ENCODE results near the gene BTBD8.
"Not testable (repeated sequence)": the region's sequence is repeated elsewhere in the genome, so short reads cannot be mapped to it uniquely, and the experiment has no call there.

BTBD8 gene

DNA sequence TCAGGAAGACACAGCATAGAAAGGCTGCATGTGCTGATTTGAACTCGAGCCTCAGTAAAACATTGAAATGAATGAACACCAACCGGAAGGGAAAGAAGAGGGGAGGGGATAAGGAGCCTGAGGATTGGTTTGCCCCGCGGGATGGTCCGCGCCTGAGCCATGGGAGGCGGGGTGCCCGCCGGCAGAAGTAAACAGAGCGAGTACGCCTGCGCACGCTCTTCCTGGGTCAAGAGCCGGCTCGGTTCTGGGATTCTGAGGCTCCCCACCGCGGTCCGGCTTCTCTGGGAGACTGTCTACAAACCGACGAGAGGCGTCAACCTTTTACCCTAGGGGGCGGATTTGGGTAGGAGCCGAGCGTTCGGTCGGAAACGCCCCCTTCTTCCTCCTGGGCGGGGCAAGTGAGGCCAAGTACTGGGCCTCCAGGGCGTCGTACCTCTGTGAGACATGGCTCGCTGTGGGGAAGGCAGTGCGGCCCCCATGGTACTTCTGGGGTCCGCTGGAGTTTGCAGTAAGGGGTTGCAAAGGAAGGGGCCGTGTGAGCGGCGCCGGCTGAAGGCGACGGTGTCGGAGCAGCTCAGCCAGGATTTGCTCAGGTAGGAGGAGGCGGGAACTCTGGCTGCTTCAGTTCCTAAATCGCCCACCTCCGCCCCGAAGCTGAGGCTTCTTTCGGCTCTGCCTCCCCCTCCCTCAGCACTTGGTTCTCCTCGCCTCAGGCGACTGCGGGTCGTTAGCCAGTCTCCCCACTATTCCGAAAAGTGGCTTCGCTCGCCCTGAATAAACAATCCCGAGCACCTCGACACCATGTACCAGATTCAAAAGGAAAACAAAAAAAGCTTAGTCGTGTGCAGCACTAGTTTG is at the start of gene BTBD8:
Gene BTBD8, plus strand, starts transcription at position 218 of the 858 bp plus-strand sequence. Its CDS starts 227 bp downstream, at position 445.
- DNase-seq (ENCODE audit: low read depth in 2 of 2): peak; percentile 42 to 46

DNA sequence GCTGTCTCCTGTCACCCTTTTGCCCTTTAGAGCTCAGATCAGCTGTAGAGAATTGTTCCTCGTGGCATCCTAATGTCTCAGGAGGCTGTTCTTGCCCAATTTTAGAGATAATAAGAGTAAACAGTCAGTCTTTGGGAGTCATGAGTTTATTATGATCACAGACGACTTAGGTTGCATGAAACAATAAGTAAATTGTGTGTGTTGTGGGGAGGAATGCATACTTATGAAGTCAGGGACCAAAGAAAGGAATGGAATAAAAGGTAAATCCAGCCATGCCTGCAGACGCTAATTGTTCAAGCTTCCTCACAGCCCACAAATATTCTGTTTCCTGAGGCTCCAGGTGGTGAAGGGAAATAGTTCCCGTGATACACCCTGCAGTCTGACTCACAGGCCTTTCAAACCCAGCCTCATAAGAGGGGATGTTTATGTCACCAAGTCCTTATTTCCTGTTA is 49.5 kb upstream of the BTBD8 start:
- no peak for DNase-seq (ENCODE audit: low read depth in 2 of 2)

DNA sequence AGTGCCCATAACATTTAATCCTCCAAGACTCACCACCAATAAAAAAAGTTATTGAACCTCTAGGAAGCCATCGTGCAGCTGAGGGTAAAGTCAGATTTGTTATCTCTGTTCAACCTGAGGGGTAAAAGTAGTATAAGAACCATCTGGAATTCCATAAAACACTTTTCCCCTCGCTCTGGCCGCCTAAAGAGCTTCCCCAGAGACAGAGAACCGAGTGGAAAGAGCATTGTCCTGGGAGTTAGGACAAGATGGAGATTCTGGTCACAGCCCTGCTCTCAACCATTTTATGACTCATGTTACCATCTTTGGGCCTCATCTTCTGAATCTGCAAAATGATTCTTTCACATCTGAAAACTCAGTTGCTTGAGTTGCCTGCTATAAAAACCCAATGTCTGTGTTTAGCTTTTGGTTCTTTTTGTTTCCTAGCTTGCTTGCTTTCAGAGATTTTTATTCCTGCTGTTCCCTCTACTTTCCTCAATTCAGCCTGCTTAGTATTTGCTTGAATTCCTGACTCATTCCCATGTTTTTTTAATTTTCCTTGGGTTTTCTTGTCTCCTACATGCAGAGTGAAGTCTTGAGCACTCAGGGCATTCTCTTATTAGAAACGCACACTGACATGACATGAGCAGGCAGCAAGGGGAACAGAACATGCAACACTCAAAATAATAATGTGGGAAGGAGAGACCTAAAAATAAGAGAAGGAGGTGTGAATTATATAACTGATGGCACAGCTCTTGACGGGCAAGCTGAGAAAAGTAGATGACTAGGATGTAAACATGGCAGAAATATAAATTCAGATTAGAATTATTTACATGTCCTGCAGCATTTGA is 48.6 kb upstream of the BTBD8 start:
- DNase-seq (ENCODE audit: low read depth in 2 of 2): peak; percentile 11 to 21

DNA sequence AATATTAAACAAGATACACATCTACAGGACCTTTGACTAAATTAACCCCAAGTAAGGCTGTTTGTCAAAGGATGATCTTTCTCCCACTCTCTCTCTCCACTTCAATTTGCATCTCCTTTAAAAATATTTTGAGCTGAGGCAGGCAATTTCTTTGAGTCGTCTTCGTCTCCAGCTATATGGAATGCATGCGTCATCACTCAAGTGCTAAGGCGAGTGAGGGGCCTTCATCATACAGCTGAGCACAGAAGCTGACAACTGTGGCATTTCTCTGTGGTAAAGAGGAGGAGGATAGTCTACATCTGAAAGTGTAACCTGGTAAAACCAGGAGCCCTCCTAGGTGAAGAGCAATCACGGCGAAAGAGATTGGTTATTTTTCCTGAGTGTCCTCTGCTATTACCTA is 42.7 kb upstream of the BTBD8 start:
- peak in 1 of 2 experiments; percentile 19 for DNase-seq (ENCODE audit: low read depth in 2 of 2)

DNA sequence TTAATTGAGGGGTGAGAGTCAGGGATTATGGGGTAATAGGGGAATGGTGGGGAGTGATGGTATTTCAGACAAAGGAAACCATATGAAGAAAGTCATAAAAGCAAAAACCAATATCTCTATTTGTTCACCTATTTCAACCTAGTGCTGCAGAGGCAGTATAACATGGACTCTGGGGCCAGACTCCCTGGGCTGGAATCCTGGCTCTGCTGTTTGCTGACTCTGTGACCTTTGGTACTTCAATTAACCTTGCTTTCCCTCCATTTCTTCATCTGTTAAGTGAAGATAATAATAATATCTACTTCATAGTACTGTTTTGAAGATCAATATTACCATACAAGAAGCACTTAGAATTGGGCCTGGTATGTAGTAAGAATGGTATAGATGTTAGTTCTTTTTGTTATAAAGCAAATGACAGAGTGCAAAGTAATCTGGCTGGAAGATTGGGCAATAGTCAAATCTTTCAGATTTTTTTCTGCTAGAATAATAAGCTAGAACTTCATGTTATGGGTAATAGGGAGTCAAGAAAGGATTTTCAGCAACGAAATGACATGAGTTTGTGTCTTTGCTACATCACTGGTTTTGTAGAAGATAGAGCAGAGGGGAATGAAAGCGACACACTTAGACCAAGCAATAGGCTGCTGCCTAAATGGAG is 41.3 kb upstream of the BTBD8 start:
- no peak for DNase-seq (ENCODE audit: low read depth in 2 of 2)

DNA sequence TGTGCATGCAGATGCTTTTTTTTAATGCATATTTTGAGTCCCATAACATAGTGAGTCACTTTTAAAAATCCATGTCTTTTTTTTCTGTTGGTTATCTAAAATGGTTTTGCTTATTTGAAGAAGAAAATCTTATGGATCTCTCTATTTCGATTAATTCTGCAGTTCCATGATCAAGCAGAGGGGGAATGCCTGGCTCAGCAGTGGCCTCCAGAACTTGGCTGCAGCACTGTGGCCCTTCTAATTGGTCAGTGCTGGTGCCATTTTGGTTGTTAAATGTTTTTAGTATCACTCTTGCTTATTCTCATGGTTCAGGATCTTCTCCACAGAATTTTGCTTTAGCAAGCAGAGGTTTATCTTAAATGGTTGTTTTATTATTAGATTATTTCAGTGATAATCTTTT is 39.2 kb upstream of the BTBD8 start:
- DNase-seq (ENCODE audit: low read depth in 2 of 2): no peak

DNA sequence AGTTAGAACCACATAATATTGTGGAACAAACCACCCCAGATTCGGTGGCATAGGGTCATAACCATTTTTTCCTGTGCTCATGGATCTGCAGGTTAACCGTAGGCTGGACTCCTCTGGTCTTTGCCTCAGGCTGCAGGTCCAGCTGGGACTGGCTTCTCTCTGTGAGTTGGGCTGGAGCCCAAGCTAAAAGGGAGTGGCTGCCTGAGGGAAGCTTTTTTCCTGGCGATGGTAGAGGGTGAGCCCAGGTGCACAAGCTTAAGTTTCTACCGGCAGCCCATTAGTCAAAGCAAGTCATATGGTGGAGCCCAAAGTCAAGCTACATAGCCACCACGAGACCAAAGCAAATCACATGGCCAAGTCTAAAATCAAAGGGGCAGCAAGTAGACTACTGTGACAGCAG is 36.5 kb upstream of the BTBD8 start:
- no peak for DNase-seq (ENCODE audit: low read depth in 2 of 2)

DNA sequence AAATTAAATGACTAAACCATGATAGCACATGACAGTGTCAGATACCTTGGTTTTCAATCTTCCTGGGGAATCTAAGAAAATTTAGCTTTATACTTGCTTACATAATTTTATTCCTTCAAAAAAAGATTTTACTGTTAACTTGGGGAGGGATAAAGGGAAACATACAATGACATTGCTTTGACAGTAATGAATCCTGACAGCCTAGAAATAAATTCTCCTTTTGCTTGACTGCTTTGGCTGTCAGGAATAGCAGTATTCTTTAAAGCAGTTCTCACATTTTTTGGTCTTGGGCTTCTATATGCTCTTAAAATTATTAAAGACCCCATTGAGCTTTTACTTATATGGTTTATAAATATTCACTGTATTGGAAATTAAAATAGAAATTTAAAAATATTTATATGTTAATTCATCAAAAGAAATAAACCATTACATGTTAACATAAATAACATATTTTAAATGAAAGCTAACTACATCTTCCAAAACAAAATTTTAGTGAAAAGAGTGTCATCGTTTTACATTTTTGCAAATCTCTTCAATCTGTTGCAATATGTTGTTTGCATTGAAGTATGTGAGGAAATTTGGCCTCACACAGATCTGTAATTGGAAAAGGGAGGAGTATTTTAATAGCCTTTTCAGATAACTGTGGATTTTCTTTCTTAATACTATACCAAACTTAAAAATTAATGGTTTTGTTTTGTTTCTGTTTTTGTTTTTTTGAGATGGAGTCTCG is 34.2 kb upstream of the BTBD8 start:
- DNase-seq (ENCODE audit: low read depth in 2 of 2): no peak

DNA sequence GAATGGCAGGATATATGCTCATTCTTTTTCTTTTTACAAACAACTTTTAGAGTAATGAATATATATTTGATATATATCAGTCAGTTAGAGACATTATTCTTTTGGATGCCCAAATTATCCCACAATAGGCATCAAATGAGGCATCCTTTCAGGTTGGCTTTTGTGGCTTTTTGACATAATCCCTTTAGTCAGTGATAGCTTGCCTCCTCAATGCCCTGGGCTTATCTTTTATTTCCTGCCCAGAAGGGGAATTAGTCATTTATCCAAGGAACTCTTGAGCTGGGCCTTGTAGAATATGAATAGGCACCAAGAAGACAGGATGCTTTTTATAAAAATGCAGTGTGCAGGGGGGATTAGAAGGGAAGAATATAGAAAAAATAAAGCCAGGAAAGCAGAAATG is 28.2 kb upstream of the BTBD8 start:
- DNase-seq (ENCODE audit: low read depth in 2 of 2): no peak

DNA sequence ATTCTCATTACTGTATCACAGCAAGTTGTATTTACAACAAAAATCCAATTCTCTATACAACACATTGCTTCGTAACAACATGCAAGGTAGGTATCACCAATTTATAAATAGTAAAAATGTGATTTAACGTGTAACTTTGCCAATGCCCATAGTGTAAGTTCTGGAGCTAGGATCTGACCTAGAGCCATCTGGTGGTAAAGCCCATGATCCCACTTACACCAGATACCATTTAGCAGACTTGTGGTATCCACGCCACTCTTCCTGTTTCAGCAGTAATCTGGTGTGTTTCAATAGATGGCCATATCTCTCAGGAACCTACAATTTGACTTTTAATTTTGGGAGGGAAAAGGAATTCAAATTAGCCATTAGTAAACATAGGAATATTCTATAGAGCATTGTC is 15.1 kb upstream of the BTBD8 start:
- DNase-seq (ENCODE audit: low read depth in 2 of 2): no peak

DNA sequence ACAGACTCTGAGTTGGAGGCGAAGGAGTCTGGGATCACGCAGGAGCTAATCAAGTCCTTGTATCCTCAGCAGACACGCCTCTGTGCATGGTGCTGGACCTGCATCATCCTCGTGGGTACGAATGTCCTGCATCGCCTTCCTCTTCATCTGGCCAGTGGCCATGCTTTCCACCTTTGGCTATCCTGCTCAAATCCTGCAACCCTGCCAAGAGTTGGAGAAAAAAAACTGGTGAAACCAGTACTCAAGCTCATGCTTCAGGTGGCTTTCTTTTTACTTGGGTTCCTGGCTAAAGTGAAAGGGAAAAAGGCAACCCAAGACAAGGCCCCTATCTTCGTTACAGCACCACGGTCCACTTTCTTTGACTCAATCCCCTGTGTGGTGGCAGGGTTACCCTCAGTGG is 13.8 kb upstream of the BTBD8 start:
- DNase-seq (ENCODE audit: low read depth in 2 of 2): no peak

DNA sequence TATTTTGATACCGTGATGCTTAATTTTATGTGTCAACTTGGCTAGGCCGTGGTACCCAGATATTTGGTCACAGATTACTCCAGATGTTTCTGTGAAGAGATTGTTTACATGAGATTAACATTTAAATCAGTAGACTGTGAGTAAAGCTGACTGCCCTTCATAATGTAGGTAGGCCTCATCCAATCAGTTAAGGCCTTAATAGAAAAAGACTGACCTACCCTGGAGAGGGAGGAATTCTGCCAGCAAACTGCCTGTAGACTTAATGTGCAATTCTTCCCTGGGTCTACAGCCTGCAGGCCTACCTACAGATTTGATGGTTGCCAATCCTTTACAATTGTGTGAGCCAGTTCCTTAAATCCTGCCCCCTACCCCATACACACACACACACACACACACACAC is 9.3 kb upstream of the BTBD8 start:
- no peak for DNase-seq (ENCODE audit: low read depth in 2 of 2)

DNA sequence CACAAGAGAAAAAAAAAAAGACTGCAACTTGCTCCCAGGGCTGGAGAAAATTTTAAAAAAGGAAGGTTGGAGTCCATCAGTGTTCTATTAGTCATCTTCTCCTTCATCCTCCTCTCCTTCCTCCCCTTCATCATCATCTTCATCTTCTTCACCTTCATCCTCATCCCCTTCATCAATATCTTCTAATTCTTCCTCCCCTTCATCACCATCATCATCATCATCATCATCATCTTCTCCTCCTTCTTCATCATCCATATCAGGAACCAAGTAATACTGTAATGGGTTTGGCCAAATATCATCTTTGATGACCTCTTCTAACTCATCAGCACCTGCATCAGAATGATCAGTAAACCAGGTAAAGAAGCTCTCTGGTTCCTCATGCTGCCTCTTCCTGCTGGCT is 5.7 kb upstream of the BTBD8 start:
- not testable (repeated sequence) for DNase-seq (ENCODE audit: low read depth in 2 of 2)

DNA sequence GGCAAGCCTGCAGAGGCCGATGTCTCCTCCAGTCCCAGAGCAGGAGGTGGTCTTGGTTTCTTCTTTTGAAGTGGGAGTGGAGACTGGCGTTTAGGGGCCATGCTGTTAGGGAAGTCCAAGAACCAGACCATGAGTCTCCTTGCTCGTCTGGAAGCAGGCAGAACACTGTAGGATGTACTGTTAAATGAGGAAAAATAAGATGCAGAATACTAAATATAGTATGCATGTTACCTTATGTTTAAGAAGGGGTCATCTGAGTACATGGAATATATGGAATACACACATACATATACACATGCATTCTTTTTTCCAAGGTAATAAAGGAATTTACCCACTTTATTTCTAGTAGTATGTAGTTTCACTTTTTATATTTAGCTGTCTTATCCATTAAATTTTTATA is 4.8 kb upstream of the BTBD8 start, which contains the start of gene SETSIP:
Gene SETSIP, minus strand, starts transcription at position 101 of the 400 bp plus-strand sequence. Its CDS starts 0 bp downstream, at position 101.
- DNase-seq (ENCODE audit: low read depth in 2 of 2): no peak

DNA sequence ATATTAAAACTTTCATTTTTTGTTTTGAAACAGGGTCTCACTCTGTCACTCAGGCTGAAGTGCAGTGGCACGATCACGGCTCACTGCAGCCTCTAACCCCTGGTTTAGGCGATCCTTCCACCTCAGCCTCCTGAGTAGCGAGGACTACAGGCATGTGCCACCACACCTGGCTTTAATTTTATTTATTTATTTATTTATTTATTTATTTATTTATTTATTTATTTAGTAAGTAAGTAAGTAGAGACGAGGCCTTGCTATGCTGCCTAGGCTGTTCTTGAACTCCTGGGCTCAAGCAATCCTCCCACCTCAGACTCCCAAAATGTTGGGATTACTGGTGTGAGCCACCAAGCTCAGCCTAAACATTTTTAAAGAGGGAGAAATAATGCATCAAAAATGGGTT is 3.8 kb upstream of the BTBD8 start:
- DNase-seq (ENCODE audit: low read depth in 2 of 2): no peak

DNA sequence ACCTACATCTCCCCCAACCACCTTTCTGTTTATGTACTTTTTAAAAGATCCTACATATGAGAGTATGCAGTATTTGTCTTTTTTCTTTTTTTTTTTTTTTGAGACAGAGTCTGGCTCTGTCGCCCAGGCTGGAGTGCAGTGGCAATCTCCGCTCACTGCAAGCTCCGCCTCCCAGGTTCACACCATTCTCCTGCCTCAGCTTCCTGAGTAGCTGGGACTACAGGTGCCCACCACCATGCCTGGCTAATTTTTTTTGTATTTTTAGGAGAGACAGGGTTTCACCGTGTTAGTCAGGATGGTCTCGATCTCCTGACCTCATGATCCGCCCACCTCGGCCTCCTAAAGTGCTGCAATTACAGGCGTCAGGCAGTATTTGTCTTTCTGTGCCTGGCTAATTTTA is 2.1 kb upstream of the BTBD8 start:
- DNase-seq (ENCODE audit: low read depth in 2 of 2): not testable (repeated sequence)

DNA sequence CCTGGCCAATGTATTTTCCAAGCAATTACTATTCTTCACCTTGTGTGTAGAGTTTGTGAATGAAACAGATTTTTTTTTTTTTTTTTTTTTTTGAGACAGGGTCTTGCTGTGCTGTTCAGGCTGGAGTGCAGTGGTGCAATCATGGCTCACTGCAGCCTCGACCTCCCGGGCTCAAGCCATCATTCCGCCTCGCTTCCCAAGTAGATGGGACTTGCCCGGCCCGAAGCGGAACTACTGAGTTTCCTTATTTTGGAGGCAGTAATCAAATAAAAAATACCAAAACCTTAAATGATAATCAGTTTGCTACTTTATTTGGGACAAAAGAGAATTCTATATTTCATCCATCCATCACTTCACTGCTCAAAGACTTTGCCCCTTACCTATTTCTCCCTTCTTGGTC is 704 bp upstream of the BTBD8 start:
- no peak for DNase-seq (ENCODE audit: low read depth in 2 of 2)

DNA sequence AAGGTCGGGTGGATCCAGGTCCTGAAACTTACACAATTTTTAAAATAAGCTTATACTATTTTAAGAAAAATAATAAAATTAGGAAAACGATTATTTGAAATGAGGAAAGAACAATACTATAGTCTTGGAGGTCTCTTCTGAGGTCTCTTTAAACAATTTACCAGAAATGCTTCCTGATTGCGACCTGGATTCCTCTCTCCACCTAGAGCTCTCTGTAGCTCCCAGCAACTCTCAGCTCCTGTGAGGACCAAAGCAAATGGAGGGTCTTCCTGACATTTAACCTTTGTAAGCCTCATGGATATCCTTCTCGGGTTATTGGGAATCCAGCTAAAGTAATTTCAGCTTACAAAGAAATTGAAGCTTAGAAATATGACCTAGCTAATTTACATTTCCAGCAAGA is 886 bp downstream of the BTBD8 start:
- DNase-seq (ENCODE audit: low read depth in 2 of 2): no peak

DNA sequence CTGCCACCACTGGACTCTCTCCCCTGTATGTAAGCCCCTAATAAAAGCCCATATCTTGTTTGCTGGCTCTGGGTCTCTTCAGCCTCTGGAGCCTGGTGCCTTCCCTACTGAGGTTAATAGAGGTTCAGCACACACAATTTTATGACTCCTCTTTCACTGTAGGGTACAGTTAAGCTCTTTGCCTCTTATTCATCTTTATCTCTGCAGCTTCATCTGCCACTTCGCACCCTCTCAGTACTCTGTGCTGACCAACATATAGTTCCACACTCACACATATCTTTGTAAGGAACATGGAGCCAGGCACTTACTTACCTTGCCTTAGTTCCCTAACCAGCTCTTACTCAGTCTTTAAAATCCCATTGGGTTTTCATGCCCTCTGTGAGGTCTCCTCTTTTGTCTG is 4.5 kb downstream of the BTBD8 start:
- DNase-seq (ENCODE audit: low read depth in 2 of 2): no peak

DNA sequence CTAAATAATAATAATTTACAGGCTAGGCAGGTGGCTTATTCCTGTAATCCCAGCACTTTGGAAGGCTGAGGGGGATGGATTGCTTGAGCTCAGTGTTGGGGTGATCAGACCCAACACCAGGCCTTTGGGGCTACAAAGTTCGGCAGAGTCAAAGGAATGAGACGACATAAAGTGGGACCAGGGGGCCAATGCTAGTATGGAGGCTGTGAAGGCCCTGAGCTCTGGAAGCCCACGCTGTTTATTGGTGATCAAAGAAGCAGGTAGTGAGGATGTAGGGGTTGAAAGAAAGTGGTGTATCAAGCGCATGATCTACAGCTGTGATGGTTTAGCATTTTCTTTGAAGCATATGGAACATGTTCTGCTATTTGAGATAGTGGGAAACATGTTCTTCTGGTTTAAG is 5.6 kb downstream of the BTBD8 start:
- DNase-seq (ENCODE audit: low read depth in 2 of 2): no peak

DNA sequence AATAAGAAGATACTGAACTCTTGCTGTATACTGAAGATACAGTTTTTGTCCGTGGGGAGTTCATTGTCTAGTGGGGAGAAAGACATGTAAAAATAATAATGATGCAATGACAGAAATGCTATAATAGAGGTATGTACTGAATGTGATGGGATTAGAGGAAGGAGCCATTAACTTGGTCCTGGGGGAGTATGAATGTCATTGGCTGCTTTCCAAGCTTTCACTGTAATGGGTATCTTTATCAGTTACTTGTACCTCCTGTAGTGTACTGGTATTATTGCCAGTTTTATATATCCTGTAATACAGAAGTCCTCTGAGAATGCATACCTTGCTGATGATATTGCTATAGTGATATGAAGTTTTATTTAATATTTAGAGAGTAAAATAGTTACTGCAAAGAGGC is 7.4 kb downstream of the BTBD8 start:
- no peak for DNase-seq (ENCODE audit: low read depth in 2 of 2)

DNA sequence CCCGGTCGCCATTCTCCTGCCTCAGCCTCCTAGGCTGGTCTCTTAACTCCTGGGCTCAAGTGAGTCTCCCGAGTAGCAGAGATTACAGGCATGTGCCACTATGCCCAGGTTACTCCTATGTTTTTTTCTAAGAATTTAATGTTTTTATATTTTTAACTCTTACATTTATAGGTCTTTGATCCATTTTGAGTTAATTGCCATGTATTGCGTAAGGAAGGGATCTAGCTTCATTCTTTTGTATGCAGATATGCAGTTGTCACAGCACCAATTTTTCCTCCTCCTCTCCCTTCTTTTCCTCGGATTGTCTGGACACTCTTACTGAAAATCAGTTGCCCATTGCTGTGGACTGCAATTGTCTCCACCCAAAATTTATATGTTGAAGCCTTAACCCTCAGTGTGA is 11.5 kb downstream of the BTBD8 start:
- DNase-seq (ENCODE audit: low read depth in 2 of 2): no peak
